Erythroblast (primary cell): ENCODE data around the gene INTS4.
"Not testable (repeated sequence)": the region's sequence is repeated elsewhere in the genome, so short reads cannot be mapped to it uniquely, and the experiment has no call there.

ENCODE experiments used
- DNase-seq, 2 experiments: peaks; one replicate each; lab custom pipeline; 2025; lab: John Stamatoyannopoulos, UW
- GATA1 ChIP-seq: IDR thresholded peaks from 2 replicates; pipeline ENCODE4 v1.6.1; 2011; ENCODE audit warnings: low read depth, mild to moderate bottlenecking, control low read depth, low read length, moderate library complexity
- POLR2A ChIP-seq: IDR thresholded peaks from 2 replicates; pipeline ENCODE4 v1.6.1; 2011; ENCODE audit warnings: mild to moderate bottlenecking, low read length

INTS4 gene

GRCh38 chr11:78032090-78032489, 37.6 kb upstream of the INTS4 start:
- DNase-seq: no peak
- TF ChIP-seq GATA1: no peak
- TF ChIP-seq POLR2A: no peak

DNA sequence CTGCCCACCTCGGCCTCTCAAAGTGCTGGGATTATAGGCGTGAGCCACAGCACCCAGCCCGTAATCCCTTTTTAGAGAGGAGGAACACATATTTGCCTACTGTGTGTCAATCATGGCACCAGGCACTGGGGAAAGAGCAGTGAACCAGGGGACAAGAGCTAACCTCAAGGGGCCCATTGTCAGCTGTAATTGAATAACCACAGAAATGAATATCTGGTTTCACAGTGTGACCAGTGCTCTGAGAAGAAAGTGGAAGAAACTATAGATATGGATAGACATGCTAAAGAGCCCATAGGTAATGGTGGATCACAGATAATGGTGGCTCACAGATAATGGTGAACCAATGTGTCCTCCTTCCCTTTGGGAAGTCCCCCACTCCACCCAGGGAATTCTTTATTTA, 37.2 kb upstream of the INTS4 start:
- DNase-seq: no peak
- no peak for TF ChIP-seq GATA1
- no peak for TF ChIP-seq POLR2A

DNA sequence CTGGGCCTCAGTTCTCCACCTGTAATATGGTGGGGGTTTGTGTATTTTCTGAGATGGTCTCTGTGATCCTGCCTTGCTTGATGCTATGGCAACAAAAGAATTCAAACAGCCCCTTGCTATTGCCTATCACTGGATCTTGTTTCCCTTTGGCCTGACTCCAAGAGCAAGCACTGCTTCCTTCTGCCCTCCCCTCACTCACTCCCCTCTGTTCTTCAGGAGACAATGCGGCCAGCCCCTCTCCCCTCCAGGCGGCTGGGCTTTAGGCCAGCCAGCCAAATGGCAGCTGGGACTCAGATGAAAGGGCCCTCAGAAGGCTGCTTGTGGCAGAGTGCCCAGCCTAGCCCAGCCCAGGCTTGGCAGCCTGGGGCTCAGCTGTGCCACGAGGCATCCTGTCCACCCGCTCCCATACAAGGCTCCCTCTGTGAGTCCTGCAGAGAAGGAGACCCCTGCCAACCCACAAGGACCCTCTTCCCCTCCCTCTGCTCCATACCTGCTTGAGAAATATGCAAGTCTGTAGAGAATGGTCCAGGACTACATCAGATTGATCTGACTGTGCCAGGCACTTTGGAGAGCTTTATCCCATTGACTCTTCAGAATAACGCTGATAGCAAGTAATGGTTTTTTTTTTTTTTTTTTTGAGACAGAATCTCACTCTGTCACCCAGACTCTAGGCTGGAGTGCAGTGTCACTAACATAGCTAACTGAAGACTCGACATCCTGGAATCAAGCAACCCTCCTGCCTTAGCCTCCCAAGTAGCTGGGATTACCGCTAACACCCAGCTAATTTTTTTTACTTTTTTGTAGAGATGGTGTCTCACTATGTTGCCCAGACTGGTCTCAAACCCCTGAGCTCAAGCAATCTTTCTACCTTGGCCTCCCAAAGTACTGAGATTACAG, 36.2 kb upstream of the INTS4 start:
- no peak for DNase-seq
- TF ChIP-seq GATA1: no peak
- no peak for TF ChIP-seq POLR2A

- DNase-seq: not testable (repeated sequence)
Observed at GRCh38 chr11:78028423-78028822, 34.0 kb upstream of the INTS4 start.

GRCh38 chr11:78027759-78028158, 33.3 kb upstream of the INTS4 start:
- TF ChIP-seq GATA1 (no peak), POLR2A (no peak)
- DNase-seq: no peak

GRCh38 chr11:78025378-78025777, 30.9 kb upstream of the INTS4 start:
- TF ChIP-seq GATA1 (no peak), POLR2A (no peak)
- DNase-seq: no peak

GRCh38 chr11:78023426-78023825, 29.0 kb upstream of the INTS4 start:
- TF ChIP-seq POLR2A (no peak), GATA1 (no peak)
- DNase-seq: no peak

- DNase-seq: peak in 1 of 2 experiments; percentile 15
- TF ChIP-seq POLR2A: no peak
- TF ChIP-seq GATA1: no peak
Observed at GRCh38 chr11:78022397-78023396, 28.2 kb upstream of the INTS4 start, which contains the start of gene KCTD14. TSS of gene KCTD14 (minus strand) at chr11:78023276. CDS start at chr11:78023249, 27 bp downstream.

DNA sequence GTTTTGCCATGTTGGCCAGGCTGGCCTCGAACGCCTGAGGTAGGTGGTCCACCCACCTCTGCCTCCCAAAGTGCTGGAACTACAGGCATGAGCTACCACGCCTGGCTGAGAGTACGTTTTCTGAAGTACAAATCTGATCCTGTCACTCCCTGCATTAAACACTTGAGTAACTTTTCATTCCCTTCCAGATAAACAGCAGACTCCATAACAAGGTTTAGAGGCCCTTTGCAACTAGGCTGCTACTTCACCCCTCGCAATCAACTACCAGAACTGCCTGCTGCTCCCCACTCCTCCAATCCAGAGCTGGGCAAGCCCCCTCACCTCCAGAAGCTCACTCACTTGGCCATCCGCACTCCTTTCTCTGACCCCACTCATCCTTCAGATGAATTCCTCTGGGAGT, 27.1 kb upstream of the INTS4 start:
- TF ChIP-seq POLR2A (no peak), GATA1 (no peak)
- no peak for DNase-seq

DNA sequence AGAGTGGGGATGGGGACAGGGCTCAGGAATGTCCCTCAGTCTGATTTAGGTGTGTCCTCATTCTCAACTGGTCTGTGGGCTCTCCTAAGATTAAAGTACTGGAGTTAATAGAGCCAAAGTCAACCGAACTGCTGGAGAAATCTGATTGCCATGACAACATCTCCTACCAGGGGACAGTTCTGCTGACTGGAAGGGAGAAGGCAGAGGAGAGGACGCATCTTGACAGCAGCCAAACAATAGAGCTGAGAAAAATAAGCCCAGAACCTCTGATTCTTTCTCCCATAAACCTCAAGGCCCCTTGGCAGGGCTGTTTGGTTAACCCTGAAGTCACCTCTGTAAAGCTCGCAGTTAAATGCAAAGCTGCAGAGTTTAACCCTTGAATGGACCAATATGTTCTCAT, 25.8 kb upstream of the INTS4 start:
- DNase-seq: no peak
- no peak for TF ChIP-seq POLR2A
- TF ChIP-seq GATA1: no peak

GRCh38 chr11:78019808-78020207, 25.3 kb upstream of the INTS4 start:
- TF ChIP-seq GATA1 (no peak), POLR2A (no peak)
- no peak for DNase-seq

DNA sequence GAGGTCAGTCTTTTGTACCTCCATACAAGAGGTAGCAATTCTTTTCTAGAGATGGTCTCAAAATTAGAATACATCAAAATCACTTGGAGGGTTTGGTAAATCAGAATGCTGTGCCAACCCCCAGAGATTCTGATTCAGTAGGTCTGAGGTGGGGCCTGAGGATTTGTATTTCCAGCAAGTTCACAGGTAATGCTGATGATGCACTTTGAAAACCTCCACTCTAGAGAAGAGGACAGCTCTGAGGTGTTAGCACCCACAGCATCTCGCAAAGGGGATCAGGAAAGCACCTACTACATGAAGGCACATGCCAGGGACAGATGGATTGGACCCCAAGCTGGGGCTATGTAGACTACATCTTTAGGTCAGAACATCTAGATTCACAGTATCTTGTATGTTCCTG, 21.4 kb upstream of the INTS4 start:
- TF ChIP-seq GATA1 (no peak), POLR2A (no peak)
- DNase-seq: no peak

- peak; percentile 10 to 56 for DNase-seq
Observed at GRCh38 chr11:78014937-78015520, 20.6 kb upstream of the INTS4 start.
